Natural killer cell (primary cell): Measurements from ENCODE around the gene HMX2. TPM values are rescaled to one million over a fixed set of nuclear protein-coding genes. Genes with fewer than 3 reads are reported as not detected.

Experiments
- ATAC-seq, 3 donors: fragments of 150-1000 bp in 2 of 3; fragments of 200-7000 bp in 1 of 3; cut with Tn5 transposase; 1 replicate in 1 of 3; 2 replicates in 2 of 3; pipeline ENCODE4 v1.10.0; 2021; ENCODE audit warnings: mild to moderate bottlenecking in 2 of 3, moderate library complexity in 2 of 3
- DNase-seq, 2 donors: peaks; one replicate each; pipeline versions ENCODE4 v3.0.0 to v3.0.0-alpha.2; 2013 to 2021; ENCODE audit warnings: mixed read lengths in 1 of 2
- H3K27ac ChIP-seq: one replicate; pipeline ENCODE4 v1.5.1; 2013; ENCODE audit warnings: mild to moderate bottlenecking, low read length
- H3K27me3 ChIP-seq: one replicate; pipeline ENCODE4 v1.6.1; 2013; ENCODE audit warnings: low read length; ENCODE audit not compliant: control insufficient read depth, insufficient read depth
- H3K36me3 ChIP-seq: one replicate; pipeline ENCODE4 v1.6.1; 2013; ENCODE audit warnings: low read length; ENCODE audit not compliant: control insufficient read depth, insufficient read depth
- H3K4me1 ChIP-seq: one replicate; pipeline ENCODE4 v1.6.1; 2013; ENCODE audit warnings: low read length; ENCODE audit not compliant: control insufficient read depth, insufficient read depth
- H3K4me3 ChIP-seq: one replicate; pipeline ENCODE4 v1.5.1; 2013; ENCODE audit warnings: low read length
- H3K9me3 ChIP-seq: one replicate; pipeline ENCODE4 v1.6.1; 2013; ENCODE audit warnings: low read length; ENCODE audit not compliant: control insufficient read depth, insufficient read depth
- H3K27ac Mint-ChIP-seq, 2 donors: one replicate each; pipeline ENCODE4 v1.8.0; 2022; ENCODE audit warnings: mild to moderate bottlenecking in 2 of 2, mixed read lengths in 2 of 2, moderate library complexity in 1 of 2
- H3K27me3 Mint-ChIP-seq, 2 donors: one replicate each; pipeline ENCODE4 v1.8.0; 2022; ENCODE audit warnings: low read depth in 2 of 2, mixed read lengths in 2 of 2
- H3K36me3 Mint-ChIP-seq: one replicate; pipeline ENCODE4 v1.8.0; 2022; ENCODE audit warnings: mixed read lengths
- H3K4me1 Mint-ChIP-seq, 2 donors: one replicate each; pipeline ENCODE4 v1.8.0; 2022; ENCODE audit warnings: mixed read lengths in 2 of 2
- H3K4me3 Mint-ChIP-seq: one replicate; pipeline ENCODE4 v1.8.0; 2022; ENCODE audit warnings: mild to moderate bottlenecking, moderate library complexity, mixed read lengths
- H3K9me3 Mint-ChIP-seq, 2 donors: one replicate each; pipeline ENCODE4 v1.8.0; 2022; ENCODE audit warnings: mixed read lengths in 2 of 2
- WGBS: methylation state at CpG from one replicate; pipeline ENCODE4 v1.1.7; 2013; ENCODE audit warnings: missing lambda C conversion rate; ENCODE audit not compliant: insufficient coverage; 5-methylcytosine and 5-hydroxymethylcytosine counted together
- intact Hi-C: fragments of 100-400 bp; cut with micrococcal nuclease; formaldehyde crosslinking; loops from one replicate; pipeline ENCODE4 v1.14.2; 2022
- total RNA-seq, 4 donors: library from RNA; stranded (reverse); fragments of 120-200 nt in 1 of 4; gene quantifications; one replicate each; pipeline versions ENCODE4 v1.2.3 to v1.2.4, GENCODE V29; 2013 to 2022
- TF ChIP-seq, protein P1 (sequence below): fragments of 200-600 bp; IDR thresholded peaks from one replicate; pipeline ENCODE4 v1.8.0; 2022; ENCODE audit warnings: antibody characterized with exemption

HMX2 gene
- total RNA-seq, 3 donors from 2014 or later (not counting 1 experiment from before 2014, with no cell fraction given): not detected

DNA sequence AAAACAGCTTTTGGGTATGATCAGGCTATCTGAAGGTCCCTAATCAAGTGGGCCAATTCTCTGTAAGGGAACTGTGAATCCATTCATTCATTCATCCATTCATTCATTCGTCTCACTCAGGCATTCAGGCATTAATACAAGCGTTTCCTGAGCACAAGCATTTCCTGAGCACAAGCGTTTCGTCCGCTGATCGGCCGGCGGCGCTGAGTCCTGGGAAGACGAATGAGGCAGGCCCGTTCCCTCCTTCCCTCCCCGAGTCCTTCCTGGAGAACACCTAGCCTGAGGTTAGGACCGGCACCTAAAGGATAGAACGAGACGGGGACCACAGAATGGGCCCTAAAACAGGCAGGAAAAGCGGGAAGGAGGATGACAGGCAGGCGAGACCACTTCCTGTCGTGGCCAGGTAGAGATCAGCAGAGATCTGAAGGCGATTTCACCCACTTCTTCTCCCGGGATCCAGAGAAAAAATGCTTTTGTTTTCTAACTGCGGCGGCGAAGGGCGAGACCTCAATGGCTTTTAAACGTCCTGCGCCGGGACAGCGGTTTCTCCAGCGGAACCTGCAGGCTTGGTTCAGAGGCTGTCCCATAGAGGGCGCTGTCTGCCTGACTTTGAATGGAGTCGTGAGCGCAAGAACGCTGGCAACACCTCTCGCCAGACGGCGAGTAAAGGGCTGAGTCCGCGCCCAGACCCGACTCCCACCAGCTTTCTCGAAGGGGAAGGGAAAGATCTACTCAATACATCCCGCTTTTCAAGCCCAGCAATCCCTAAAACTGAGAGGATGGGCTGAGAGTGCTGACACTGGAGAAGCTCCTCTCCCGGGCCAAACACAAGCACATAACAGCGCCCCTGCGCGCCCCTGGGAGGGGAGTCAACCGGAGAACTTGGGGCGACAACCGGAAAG is 15.1 kb upstream of the HMX2 start:
- H3K36me3 Mint-ChIP-seq: no peaks in the 10 kb centered on the region
- no peak overlapping the region for H3K27ac ChIP-seq
- peaks cover 40% of the 10 kb centered on the region for H3K4me1 ChIP-seq
- no peaks in the 10 kb centered on the region for H3K9me3 Mint-ChIP-seq
- ATAC-seq (peak; percentile 74 to 81 (median 78)), DNase-seq (peak; percentile 73 to 92)
- peaks cover 6% of the 10 kb centered on the region for H3K9me3 ChIP-seq
- TF ChIP-seq, protein P1, sequence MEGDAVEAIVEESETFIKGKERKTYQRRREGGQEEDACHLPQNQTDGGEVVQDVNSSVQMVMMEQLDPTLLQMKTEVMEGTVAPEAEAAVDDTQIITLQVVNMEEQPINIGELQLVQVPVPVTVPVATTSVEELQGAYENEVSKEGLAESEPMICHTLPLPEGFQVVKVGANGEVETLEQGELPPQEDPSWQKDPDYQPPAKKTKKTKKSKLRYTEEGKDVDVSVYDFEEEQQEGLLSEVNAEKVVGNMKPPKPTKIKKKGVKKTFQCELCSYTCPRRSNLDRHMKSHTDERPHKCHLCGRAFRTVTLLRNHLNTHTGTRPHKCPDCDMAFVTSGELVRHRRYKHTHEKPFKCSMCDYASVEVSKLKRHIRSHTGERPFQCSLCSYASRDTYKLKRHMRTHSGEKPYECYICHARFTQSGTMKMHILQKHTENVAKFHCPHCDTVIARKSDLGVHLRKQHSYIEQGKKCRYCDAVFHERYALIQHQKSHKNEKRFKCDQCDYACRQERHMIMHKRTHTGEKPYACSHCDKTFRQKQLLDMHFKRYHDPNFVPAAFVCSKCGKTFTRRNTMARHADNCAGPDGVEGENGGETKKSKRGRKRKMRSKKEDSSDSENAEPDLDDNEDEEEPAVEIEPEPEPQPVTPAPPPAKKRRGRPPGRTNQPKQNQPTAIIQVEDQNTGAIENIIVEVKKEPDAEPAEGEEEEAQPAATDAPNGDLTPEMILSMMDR: peak; percentile 84
- 1% methylated on average over 48 of the region's 48 CpGs for WGBS
- peak overlapping the region in 1 of 2 donors; percentile 53 for H3K27ac Mint-ChIP-seq
- H3K4me1 Mint-ChIP-seq: peaks cover 20 to 28% of the 10 kb centered on the region in 2 donors
- H3K27me3 ChIP-seq: peaks cover 54% of the 10 kb centered on the region
- peak overlapping the region; percentile 64 for H3K4me3 Mint-ChIP-seq
- no peaks in the 10 kb centered on the region for H3K36me3 ChIP-seq
- intact Hi-C loops: loop anchor here (1.0 to 10.0 kb wide), 2 partner anchors 426 to 832 kb away; no protein-coding TSS in a partner anchor
- H3K4me3 ChIP-seq: no peak overlapping the region
- peaks cover 50 to 73% of the 10 kb centered on the region in 2 donors for H3K27me3 Mint-ChIP-seq

DNA sequence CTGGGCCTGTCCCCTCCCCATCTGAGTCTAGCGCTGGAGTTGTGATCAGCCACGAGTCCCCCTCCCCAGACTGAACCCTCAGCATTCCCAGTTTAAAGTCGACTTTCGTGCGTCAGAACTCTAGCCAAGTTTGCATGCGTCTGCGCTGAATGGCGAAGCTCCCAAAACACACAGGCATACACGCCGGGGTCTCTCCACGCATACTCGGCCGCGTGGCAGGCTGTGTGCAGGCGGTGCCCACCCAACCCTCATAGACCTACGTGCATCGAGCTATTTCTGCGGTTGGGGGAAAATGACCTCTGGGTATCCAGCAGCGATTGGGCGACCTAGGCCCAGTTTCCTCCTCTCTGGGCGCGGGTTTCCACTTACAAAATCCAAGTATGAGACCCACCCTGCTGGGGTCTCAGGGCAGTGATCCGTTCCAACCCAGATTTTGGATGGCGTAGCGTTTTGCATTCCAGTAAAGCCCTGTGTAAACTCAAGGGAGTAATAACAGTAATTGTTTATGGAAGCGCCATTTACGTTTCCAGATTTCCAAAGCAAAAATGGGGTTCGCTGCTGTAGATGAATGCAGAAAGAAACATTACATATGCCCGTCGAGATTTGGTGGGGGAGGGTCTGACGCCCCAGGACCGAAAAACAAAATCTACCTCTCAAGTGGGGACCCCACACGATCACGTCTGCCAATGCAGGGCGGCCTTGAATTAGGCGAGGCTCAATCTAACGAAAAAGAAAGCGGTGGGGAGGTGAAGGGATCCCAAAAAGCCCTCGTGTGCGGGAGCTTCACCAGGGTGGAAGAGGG is 14.2 kb upstream of the HMX2 start:
- 15% methylated on average over 40 of the region's 40 CpGs for WGBS
- Mint-ChIP-seq H3K4me1 (peaks cover 20 to 28% of the 10 kb centered on the region in 2 donors), H3K27ac (no peak overlapping the region), H3K9me3 (no peaks in the 10 kb centered on the region), H3K4me3 (peak overlapping the region; percentile 57), H3K36me3 (no peaks in the 10 kb centered on the region), H3K27me3 (peaks cover 54 to 76% of the 10 kb centered on the region in 2 donors)
- intact Hi-C loops: loop anchor here (1.0 to 10.0 kb wide), 2 partner anchors 426 to 831 kb away; no protein-coding TSS in a partner anchor
- H3K4me3 ChIP-seq: no peak overlapping the region
- H3K36me3 ChIP-seq: no peaks in the 10 kb centered on the region
- peaks cover 6% of the 10 kb centered on the region for H3K9me3 ChIP-seq
- H3K27me3 ChIP-seq: peaks cover 50% of the 10 kb centered on the region
- ATAC-seq (no peak), DNase-seq (no peak)
- TF ChIP-seq, protein P1: no peak
- peaks cover 40% of the 10 kb centered on the region for H3K4me1 ChIP-seq
- H3K27ac ChIP-seq: no peak overlapping the region

DNA sequence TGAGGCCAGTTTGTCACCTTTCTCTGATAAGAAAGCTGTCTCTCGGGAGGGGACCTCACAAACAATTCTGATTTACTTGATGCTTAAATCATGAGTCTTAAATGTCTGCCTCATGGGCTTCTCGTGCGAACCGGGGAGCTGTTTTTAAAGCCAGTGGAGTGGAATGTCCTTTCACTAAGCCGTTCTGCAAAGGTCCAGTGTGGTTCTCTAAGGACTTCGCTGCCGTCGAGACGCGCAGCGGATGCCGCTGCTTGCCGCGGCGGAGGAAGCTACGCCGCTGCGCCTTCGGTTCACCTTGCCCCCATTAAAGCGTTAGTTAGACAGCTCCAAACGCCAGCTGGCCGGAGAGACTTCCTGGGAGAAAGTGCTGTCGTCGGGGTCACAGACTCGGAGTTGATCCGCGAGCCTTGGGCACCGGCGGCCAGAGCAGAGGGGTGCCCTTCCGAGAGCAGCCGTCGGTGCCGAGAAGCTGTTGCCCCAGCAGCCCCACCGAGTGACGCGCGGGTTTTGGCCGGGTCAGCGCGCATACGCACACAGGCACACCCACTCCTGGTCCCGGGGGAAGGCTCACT is 13.5 kb upstream of the HMX2 start:
- WGBS: 7% methylated on average over 42 of the region's 42 CpGs
- Histone ChIP-seq H3K36me3 (no peaks in the 10 kb centered on the region), H3K9me3 (peaks cover 6% of the 10 kb centered on the region), H3K4me1 (peaks cover 40% of the 10 kb centered on the region), H3K27me3 (peaks cover 54% of the 10 kb centered on the region), H3K4me3 (no peak overlapping the region), H3K27ac (no peak overlapping the region)
- peak in 1 of 2 donors; percentile 36 for DNase-seq
- Mint-ChIP-seq H3K27ac (no peak overlapping the region), H3K4me3 (peak overlapping the region; percentile 57), H3K27me3 (peaks cover 58 to 76% of the 10 kb centered on the region in 2 donors), H3K36me3 (no peaks in the 10 kb centered on the region), H3K4me1 (peaks cover 20 to 28% of the 10 kb centered on the region in 2 donors), H3K9me3 (no peaks in the 10 kb centered on the region)
- intact Hi-C loops: loop anchor here (10.0 kb wide), 1 partner anchor 830 kb away; no protein-coding TSS in a partner anchor
- ATAC-seq: no peak
- TF ChIP-seq, protein P1: no peak
